ENCODE results near the gene PTPRS. TPM values are rescaled to one million over a fixed set of nuclear protein-coding genes. Genes with fewer than 3 reads are reported as not detected.

The PTPRS gene
- total RNA-seq, 1 experiment from 2014 or later = 66.3 TPM

Other genes starting within 250 kb of the PTPRS start
- gene ZNRF4, start 114.6 kb upstream of the PTPRS start, total RNA-seq (2014; rRNA removed; shearing (Covaris generic)) = not detected in 2 replicates
- 0.50 and 1.8 TPM in 2 replicates for gene TINCR, start 227.1 kb upstream of the PTPRS start, total RNA-seq (2014; rRNA removed; shearing (Covaris generic))

Data from A172 (cell line).